M059J (cell line): ENCODE results near the gene UBE2L6. TPM values are rescaled to one million over a fixed set of nuclear protein-coding genes. Genes with fewer than 3 reads are reported as not detected.

Experiments
- total RNA-seq: library from RNA; depleted of rRNA; stranded (reverse); fragments of >200 nt; shearing (Covaris generic); gene quantifications from 2 replicates; pipeline ENCODE4 v1.2.3, GENCODE V29; 2014; rRNA removed

UBE2L6 gene
- total RNA-seq, 1 experiment from 2014 or later = 314 TPM

Other genes starting within 250 kb of the UBE2L6 start
- 18.4 and 44.4 TPM in 2 replicates for gene TNKS1BP1, start 242.7 kb downstream of the UBE2L6 start, total RNA-seq
- gene SSRP1, start 231.8 kb downstream of the UBE2L6 start, total RNA-seq = 96.0 and 145 TPM in 2 replicates
- gene P2RX3, start 229.3 kb downstream of the UBE2L6 start, total RNA-seq = not detected in 2 replicates
- not detected in 2 replicates for gene PRG3, start 186.5 kb downstream of the UBE2L6 start, total RNA-seq
- 0.17 TPM in 1 of 2 replicates, not detected in the other for gene PRG2, start 177.0 kb downstream of the UBE2L6 start, total RNA-seq
- gene SLC43A3, start 140.6 kb downstream of the UBE2L6 start, total RNA-seq = 77.4 and 95.1 TPM in 2 replicates
- gene RTN4RL2, start 107.1 kb downstream of the UBE2L6 start, total RNA-seq = 0.34 and 0.96 TPM in 2 replicates
- 4.8 and 6.9 TPM in 2 replicates for gene SLC43A1, start 52.0 kb downstream of the UBE2L6 start, total RNA-seq
- gene TIMM10, start 36.9 kb downstream of the UBE2L6 start, total RNA-seq = 44.6 and 47.9 TPM in 2 replicates
- not detected in 2 replicates for gene SMTNL1, start 30.1 kb downstream of the UBE2L6 start, total RNA-seq
- 13.0 and 17.0 TPM in 2 replicates for gene SERPING1, start 30.0 kb upstream of the UBE2L6 start, total RNA-seq
- 0.25 and 0.79 TPM in 2 replicates for gene YPEL4, start 82.2 kb upstream of the UBE2L6 start, total RNA-seq
- gene CLP1, start 90.1 kb upstream of the UBE2L6 start, total RNA-seq = 18.4 and 30.7 TPM in 2 replicates
- gene ZDHHC5, start 100.4 kb upstream of the UBE2L6 start, total RNA-seq = 37.4 and 50.8 TPM in 2 replicates
- 38.3 and 50.0 TPM in 2 replicates for gene MED19, start 144.5 kb upstream of the UBE2L6 start, total RNA-seq
- 155 and 166 TPM in 2 replicates for gene TMX2, start 144.9 kb upstream of the UBE2L6 start, total RNA-seq
- 275 and 279 TPM in 2 replicates for gene SELENOH, start 173.8 kb upstream of the UBE2L6 start, total RNA-seq
- gene BTBD18, start 184.1 kb upstream of the UBE2L6 start, total RNA-seq = not detected in 2 replicates
- 50.5 and 73.8 TPM in 2 replicates for gene CTNND1, start 194.1 kb upstream of the UBE2L6 start, total RNA-seq